Fibroblast of the aortic adventitia (primary cell): ENCODE data around the gene SLIRP. TPM values are rescaled to one million over a fixed set of nuclear protein-coding genes. Genes with fewer than 3 reads are reported as not detected.
"Not testable (repeated sequence)": the region's sequence is repeated elsewhere in the genome, so short reads cannot be mapped to it uniquely, and the experiment has no call there.

Experiments
- DNase-seq: peaks from one replicate; pipeline ENCODE4 v3.0.0-alpha.2; 2010; ENCODE audit warnings: low read depth
- H3K4me3 ChIP-seq: 2 replicates; pipeline ENCODE4 v1.5.1; 2011; ENCODE audit warnings: low read depth, mild to moderate bottlenecking, control low read depth, low read length, moderate library complexity
- total RNA-seq: library from RNA; depleted of rRNA; stranded (reverse); fragments of >200 nt; gene quantifications from 2 replicates; pipeline ENCODE4 v1.2.3, GENCODE V29; 2012; ENCODE audit warnings: low replicate concordance
- TF ChIP-seq, protein P1 (sequence below): IDR thresholded peaks from 2 replicates; pipeline ENCODE4 v1.5.1; 2011; ENCODE audit warnings: mild to moderate bottlenecking, low read length, control low read depth, inconsistent platforms; ENCODE audit not compliant: insufficient read depth

SLIRP gene
- 209 and 374 TPM in 2 replicates for total RNA-seq

DNA sequence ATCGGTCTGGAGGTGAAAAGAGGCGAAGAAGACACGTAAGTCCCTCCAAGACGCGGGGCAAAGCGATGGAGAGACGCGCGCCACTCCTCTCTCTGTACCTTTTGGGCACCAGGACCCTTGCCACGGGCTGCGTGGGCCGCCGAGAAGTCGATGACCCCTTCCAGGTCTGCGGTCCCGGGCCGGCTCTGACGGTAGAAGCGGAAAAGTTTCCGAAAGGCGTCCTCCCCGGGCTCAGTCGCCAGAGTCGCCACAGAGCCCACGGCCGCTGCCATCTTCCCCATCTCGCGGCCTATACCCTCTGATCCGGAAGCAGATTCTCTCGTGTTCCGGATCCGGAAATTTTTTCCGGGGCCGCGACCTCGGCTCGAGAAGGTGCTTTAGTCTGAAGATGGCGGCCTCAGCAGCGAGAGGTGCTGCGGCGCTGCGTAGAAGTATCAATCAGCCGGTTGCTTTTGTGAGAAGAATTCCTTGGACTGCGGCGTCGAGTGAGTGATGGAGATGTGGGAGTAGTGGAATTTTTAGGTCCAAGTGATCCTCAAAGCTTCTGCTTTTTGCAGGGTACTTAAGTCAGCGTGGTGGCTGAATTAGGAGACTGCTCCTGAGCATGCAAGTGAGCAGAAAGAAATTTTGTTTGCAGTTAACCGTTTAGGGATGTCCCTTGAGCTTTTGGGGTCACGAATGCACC lies at the start of gene SLIRP, which contains the start of gene ALKBH1:
SLIRP (plus strand) TSS at position 380 of the 685 bp plus-strand sequence; CDS start at position 389, 9 bp downstream.
ALKBH1 (minus strand) TSS at position 300 of the 685 bp plus-strand sequence; CDS start at position 281, 19 bp downstream.
- DNase-seq = peak; percentile 77
- TF ChIP-seq, protein P1, sequence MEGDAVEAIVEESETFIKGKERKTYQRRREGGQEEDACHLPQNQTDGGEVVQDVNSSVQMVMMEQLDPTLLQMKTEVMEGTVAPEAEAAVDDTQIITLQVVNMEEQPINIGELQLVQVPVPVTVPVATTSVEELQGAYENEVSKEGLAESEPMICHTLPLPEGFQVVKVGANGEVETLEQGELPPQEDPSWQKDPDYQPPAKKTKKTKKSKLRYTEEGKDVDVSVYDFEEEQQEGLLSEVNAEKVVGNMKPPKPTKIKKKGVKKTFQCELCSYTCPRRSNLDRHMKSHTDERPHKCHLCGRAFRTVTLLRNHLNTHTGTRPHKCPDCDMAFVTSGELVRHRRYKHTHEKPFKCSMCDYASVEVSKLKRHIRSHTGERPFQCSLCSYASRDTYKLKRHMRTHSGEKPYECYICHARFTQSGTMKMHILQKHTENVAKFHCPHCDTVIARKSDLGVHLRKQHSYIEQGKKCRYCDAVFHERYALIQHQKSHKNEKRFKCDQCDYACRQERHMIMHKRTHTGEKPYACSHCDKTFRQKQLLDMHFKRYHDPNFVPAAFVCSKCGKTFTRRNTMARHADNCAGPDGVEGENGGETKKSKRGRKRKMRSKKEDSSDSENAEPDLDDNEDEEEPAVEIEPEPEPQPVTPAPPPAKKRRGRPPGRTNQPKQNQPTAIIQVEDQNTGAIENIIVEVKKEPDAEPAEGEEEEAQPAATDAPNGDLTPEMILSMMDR = no peak
- peak within 1 kb of the TSS; percentile 97 for H3K4me3 ChIP-seq

DNA sequence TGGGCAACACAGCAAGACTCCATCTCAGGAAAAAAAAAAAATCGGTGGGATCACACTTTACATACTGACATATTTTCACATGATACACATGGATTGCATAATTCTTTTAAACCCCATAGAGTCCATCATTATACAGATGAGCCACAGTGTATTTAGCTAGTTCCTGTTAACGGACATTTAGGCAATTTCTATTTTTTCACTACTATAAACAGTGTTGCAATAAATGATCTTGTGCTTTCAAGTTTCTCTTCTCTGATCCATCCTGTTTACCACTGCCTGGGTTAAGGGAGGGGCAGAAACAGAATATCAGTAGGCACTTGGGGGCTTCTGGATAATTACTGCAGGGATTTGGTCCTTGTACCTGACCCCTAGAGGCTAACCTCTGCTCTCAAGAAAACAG lies 48.1 kb upstream of the SLIRP start:
- no peak for DNase-seq
- no peak overlapping the region for H3K4me3 ChIP-seq
- TF ChIP-seq, protein P1 = no peak

DNA sequence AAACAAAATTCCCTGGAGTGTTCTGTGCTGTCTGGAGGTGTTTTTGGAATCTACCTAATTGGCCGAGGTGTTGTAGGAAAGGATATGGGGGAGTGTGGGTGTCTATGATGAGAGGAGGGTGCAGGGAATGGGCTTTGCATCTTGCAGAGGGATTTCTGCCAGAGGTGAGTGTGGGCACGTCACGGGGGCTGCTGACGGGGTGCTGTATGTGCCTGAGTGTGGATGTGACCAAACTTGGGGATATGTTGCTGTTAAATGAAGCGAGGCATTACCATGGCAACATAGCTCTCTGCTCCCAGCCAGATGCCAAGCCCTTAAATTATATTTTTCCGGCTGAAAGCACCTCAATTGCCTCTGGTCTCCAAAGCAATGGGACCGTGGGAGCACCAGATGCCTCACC lies 47.1 kb upstream of the SLIRP start:
- TF ChIP-seq, protein P1 = no peak
- no peak overlapping the region for H3K4me3 ChIP-seq
- no peak for DNase-seq

DNA sequence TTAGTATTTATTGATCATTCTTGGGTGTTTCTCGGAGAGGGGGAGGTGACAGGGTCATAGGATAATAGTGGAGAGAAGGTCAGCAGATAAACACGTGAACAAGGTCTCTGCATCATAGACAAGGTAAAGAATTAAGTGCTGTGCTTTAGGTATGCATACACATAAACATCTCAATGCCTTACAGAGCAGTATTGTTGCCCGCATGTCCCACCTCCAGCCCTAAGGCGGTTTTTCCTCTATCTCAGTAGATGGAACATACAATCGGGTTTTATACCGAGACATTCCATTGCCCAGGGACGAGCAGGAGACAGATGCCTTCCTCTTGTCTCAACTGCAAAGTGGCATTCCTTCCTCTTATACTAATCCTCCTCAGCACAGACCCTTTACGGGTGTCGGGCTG lies 46.3 kb upstream of the SLIRP start:
- H3K4me3 ChIP-seq, DNase-seq: not testable (repeated sequence)

DNA sequence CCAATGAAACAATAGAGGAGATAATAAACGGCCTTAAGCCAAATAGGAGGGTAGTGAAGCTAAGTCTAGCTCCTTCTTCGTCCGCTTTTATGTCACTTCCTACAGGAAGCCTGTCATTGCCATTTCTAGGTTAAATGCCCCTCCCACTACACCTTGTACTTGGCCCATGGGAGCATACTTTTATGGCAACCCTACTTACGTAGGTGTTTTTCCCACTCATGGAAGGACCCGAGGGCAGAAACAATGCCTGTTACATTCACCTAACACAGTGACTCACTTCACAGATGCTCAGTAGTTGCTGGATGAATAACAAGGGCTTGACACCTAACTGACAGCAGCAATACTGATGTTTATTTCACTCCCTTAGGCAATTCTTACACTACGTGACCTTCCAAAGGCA lies 44.6 kb upstream of the SLIRP start:
- peak; percentile 69 for DNase-seq
- H3K4me3 ChIP-seq = no peak overlapping the region
- TF ChIP-seq, protein P1 = no peak

DNA sequence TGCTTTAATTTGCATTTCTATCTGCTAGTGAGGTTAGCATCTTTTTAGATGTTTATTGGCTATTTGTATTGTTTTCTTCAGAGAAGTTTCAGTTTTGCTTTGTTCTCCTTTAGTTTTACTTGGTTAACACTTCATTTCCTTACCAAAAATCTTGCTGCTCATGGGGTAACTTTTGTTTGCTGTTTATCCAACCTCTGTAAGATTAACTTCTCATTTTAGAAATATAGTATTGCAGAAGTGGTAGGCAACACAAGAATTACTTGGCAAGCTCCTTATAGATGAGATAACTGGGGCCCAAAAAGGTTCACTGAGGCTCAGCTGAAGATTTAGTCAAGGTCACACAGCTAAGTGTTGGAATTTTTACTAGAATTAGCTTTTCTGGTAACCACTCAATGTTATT lies 40.6 kb upstream of the SLIRP start:
- TF ChIP-seq, protein P1 = no peak
- DNase-seq = no peak
- H3K4me3 ChIP-seq = no peak overlapping the region

DNA sequence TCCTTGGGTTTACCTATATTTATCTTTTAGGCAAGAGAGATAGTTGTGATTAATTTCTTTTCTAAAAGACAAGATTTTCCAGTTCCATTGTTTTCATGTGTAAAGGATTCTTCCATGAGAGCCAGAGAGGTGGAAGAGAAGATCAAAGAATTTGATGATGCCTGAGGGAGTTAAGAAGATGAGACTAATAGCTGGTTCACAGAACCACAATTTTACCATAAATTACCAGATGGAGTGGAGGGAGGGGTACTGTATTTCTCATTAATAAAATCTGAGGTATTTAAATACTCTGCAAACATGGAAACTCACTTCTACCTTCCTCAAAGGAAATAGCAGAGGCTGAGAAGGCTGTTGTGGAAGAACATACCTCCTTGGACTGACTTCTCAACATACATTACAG lies 34.7 kb upstream of the SLIRP start:
- TF ChIP-seq, protein P1 = no peak
- no peak overlapping the region for H3K4me3 ChIP-seq
- DNase-seq = no peak
